ENCODE measurements around the gene TLCD1. TPM values are rescaled to one million over a fixed set of nuclear protein-coding genes. Genes with fewer than 3 reads are reported as not detected.

TLCD1 gene
- total and polyA plus RNA-seq, 2 donors (not counting 3 experiments of a cell fraction or from before 2014, with no cell fraction given): 2.6 to 6.8 TPM

- Histone ChIP-seq H3K27me3 (ENCODE audit: control insufficient read depth in 2 of 2, insufficient read depth in 2 of 2, low read length in 2 of 2) (no peaks in the 10 kb centered on the region), H3K9me3 (replicated peaks; ENCODE audit: control insufficient read depth, insufficient read depth, low read length) (no peaks in the 10 kb centered on the region), H4K20me1 (replicated peaks; ENCODE audit: control insufficient read depth, extremely low read depth, insufficient read depth, low read length) (no peaks in the 10 kb centered on the region), H3K4me3 (replicated peaks in 1 of 3; ENCODE audit: insufficient read depth in 1 of 3, low read depth in 1 of 3, low read length in 3 of 3) (no peak overlapping the region), H3K4me1 (ENCODE audit: control insufficient read depth, extremely low read depth, insufficient read depth, low read length) (peaks cover 15% of the 10 kb centered on the region), H3K36me3 (ENCODE audit: control insufficient read depth in 2 of 2, extremely low read depth in 1 of 2, insufficient read depth in 2 of 2, low read length in 2 of 2) (peaks cover 0 to 11% of the 10 kb centered on the region in 2 experiments), H3K79me2 (ENCODE audit: control insufficient read depth, insufficient read depth, low read length) (peaks cover 6% of the 10 kb centered on the region), H3K4me2 (ENCODE audit: insufficient read depth, low read length) (no peak overlapping the region), H2AFZ (ENCODE audit: low read depth, low read length) (no peak overlapping the region), H3K9ac (replicated peaks; ENCODE audit: extremely low read depth, insufficient read depth, low read length) (no peak overlapping the region), H3K9me1 (replicated peaks; ENCODE audit: control insufficient read depth, extremely low read depth, insufficient read depth, low read length) (no peaks in the 10 kb centered on the region), H3K27ac (ENCODE audit: insufficient read depth, low read depth, low read length) (no peak overlapping the region)
- dilution Hi-C loops (cut with MboI; ENCODE audit: extremely low pct_ligation_motif_present, low sequenced_read_pairs): no loop called here
- FAIRE-seq (no peak), DNase-seq (ENCODE audit: low read depth, low spot score) (no peak)
- TF ChIP-seq FOS (IDR thresholded peaks at IDR 0.05; ENCODE audit: borderline replicate concordance, insufficient read depth, low read length) (no peak), EZH2 (IDR thresholded peaks at IDR 0.05; ENCODE audit: borderline replicate concordance, low read depth, low read length, severe bottlenecking) (no peak), MAX (IDR thresholded peaks at IDR 0.05; ENCODE audit: insufficient read depth, insufficient read length) (no peak), POLR2AphosphoS5 (IDR thresholded peaks at IDR 0.05; ENCODE audit: insufficient read depth, low read depth, low read length) (no peak)
- TF ChIP-seq, protein P1, sequence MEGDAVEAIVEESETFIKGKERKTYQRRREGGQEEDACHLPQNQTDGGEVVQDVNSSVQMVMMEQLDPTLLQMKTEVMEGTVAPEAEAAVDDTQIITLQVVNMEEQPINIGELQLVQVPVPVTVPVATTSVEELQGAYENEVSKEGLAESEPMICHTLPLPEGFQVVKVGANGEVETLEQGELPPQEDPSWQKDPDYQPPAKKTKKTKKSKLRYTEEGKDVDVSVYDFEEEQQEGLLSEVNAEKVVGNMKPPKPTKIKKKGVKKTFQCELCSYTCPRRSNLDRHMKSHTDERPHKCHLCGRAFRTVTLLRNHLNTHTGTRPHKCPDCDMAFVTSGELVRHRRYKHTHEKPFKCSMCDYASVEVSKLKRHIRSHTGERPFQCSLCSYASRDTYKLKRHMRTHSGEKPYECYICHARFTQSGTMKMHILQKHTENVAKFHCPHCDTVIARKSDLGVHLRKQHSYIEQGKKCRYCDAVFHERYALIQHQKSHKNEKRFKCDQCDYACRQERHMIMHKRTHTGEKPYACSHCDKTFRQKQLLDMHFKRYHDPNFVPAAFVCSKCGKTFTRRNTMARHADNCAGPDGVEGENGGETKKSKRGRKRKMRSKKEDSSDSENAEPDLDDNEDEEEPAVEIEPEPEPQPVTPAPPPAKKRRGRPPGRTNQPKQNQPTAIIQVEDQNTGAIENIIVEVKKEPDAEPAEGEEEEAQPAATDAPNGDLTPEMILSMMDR (IDR thresholded peaks at IDR 0.05; ENCODE audit: extremely low read depth in 1 of 2, insufficient read depth in 1 of 2, low read depth in 1 of 2, low read length in 2 of 2): no peak
- BruUV-seq (replicated peaks): no TSS peak
- intact Hi-C loops (cut with micrococcal nuclease): loop anchor here (5.0 kb wide), 1 partner anchor 51 kb away; the partner anchor contains the start of genes SDF2 and SUPT6H
- ChIA-PET POLR2A (no interaction called here), CTCF (interaction anchor here (1.0 to 5.2 kb wide), 2 partner anchors 14 to 37 kb away, joined by 5 to 21 read pairs; partner anchors contain the start of gene TLCD1)
Measured at GRCh38 chr17:28712705-28713415, 13.2 kb downstream of the TLCD1 start.
